GM23248 (cell line): ENCODE data around the gene SRD5A3. TPM values are rescaled to one million over a fixed set of nuclear protein-coding genes. Genes with fewer than 3 reads are reported as not detected.

Experiments used
- DNase-seq: peaks from one replicate; pipeline ENCODE4 v3.0.0-alpha.2; 2015
- H2AFZ ChIP-seq: fragments of 200-600 bp; sonication (generic); 2 replicates; pipeline ENCODE4 v1.6.1; 2016; ENCODE audit warnings: antibody characterized with exemption
- H3F3A ChIP-seq: fragments of 200-600 bp; sonication (generic); 2 replicates; pipeline ENCODE4 v1.6.1; 2016; ENCODE audit warnings: mild to moderate bottlenecking, antibody characterized with exemption, mixed run types; ENCODE audit not compliant: insufficient read depth
- H3K27ac ChIP-seq: fragments of 200-600 bp; sonication (generic); 2 replicates; pipeline ENCODE4 v1.5.1; 2016; ENCODE audit warnings: mild to moderate bottlenecking
- H3K27me3 ChIP-seq: fragments of 200-600 bp; sonication (generic); replicated peaks from 2 replicates; pipeline ENCODE4 v1.6.1; 2016; ENCODE audit warnings: mild to moderate bottlenecking; ENCODE audit not compliant: insufficient read depth
- H3K36me3 ChIP-seq: fragments of 200-600 bp; sonication (generic); 2 replicates; pipeline ENCODE4 v1.6.1; 2016; ENCODE audit warnings: low read depth, mild to moderate bottlenecking
- H3K4me1 ChIP-seq: fragments of 200-600 bp; sonication (generic); 2 replicates; pipeline ENCODE4 v1.6.1; 2016; ENCODE audit warnings: mild to moderate bottlenecking; ENCODE audit not compliant: insufficient read depth
- H3K4me2 ChIP-seq: fragments of 200-600 bp; sonication (generic); one replicate; pipeline ENCODE4 v1.6.1; 2016; ENCODE audit warnings: mild to moderate bottlenecking; ENCODE audit not compliant: unreplicated experiment
- H3K4me3 ChIP-seq: fragments of 200-600 bp; sonication (generic); 2 replicates; pipeline ENCODE4 v1.5.1; 2016; ENCODE audit warnings: mild to moderate bottlenecking
- H3K79me2 ChIP-seq: fragments of 200-600 bp; sonication (generic); 2 replicates; pipeline ENCODE4 v1.6.1; 2016; ENCODE audit warnings: mild to moderate bottlenecking; ENCODE audit not compliant: insufficient read depth
- H3K9ac ChIP-seq: fragments of 200-600 bp; sonication (generic); 2 replicates; pipeline ENCODE4 v1.6.1; 2016; ENCODE audit warnings: mild to moderate bottlenecking
- H3K9me2 ChIP-seq: fragments of 200-600 bp; sonication (generic); 2 replicates; pipeline ENCODE4 v1.6.1; 2016; ENCODE audit warnings: mixed run types, mild to moderate bottlenecking, moderate library complexity; ENCODE audit not compliant: insufficient read depth
- H3K9me3 ChIP-seq: fragments of 200-600 bp; sonication (generic); one replicate; pipeline ENCODE4 v1.6.1; 2017; ENCODE audit warnings: low read depth
- H4K20me1 ChIP-seq: fragments of 200-600 bp; sonication (generic); 2 replicates; pipeline ENCODE4 v1.6.0; 2016; ENCODE audit not compliant: insufficient read depth
- EZH2 ChIP-seq: fragments of 200-600 bp; sonication (generic); IDR thresholded peaks from 2 replicates; pipeline ENCODE4 v1.6.1; 2018; ENCODE audit warnings: antibody characterized with exemption, mild to moderate bottlenecking; ENCODE audit not compliant: insufficient read depth, poor library complexity, severe bottlenecking
- EZH2phosphoT487 ChIP-seq: fragments of 200-600 bp; sonication (generic); IDR thresholded peaks from 2 replicates; pipeline ENCODE4 v1.6.1; 2018; ENCODE audit warnings: antibody characterized with exemption, moderate library complexity, mild to moderate bottlenecking, low read depth; ENCODE audit not compliant: insufficient read depth
- WGBS, 2 experiments: methylation state at CpG; one replicate each; pipeline ENCODE4 v1.1.6; 2015 to 2017; ENCODE audit warnings: low lambda C conversion rate in 2 of 2, low coverage in 1 of 2; ENCODE audit errors: missing lambda C conversion rate in 2 of 2; 5-methylcytosine and 5-hydroxymethylcytosine counted together
- in situ Hi-C: fragments of 300-500 bp; cut with MboI; formaldehyde crosslinking; loops from 2 replicates; pipeline ENCODE4 v1.15.0; 2020
- polyA plus RNA-seq: library from polyadenylated mRNA; unstranded; fragments of >200 nt; fragmentation: Nextera tagmentation; extraction: Ambion mirVana; gene quantifications from 2 replicates; pipeline ENCODE4 v1.2.1, GENCODE V29; 2016
- total RNA-seq: library from RNA; depleted of rRNA; stranded (reverse); fragments of >200 nt; shearing (Covaris generic); gene quantifications from 2 replicates; pipeline ENCODE4 v1.2.3, GENCODE V29; 2014

Gene SRD5A3
- total and polyA plus RNA-seq, 2 experiments from 2014 or later, result 20.6 to 54.2 TPM

GRCh38 chr4:55365345-55365728, 19.3 kb downstream of the SRD5A3 start:
- Histone ChIP-seq H3K9me2 (no peaks in the 10 kb centered on the region), H3K27me3 (no peaks in the 10 kb centered on the region), H3K9ac (no peak overlapping the region), H4K20me1 (no peaks in the 10 kb centered on the region), H3K9me3 (no peaks in the 10 kb centered on the region), H3K27ac (no peak overlapping the region), H3K4me2 (no peak overlapping the region), H3K79me2 (no peaks in the 10 kb centered on the region), H3K4me1 (no peaks in the 10 kb centered on the region), H2AFZ (no peak overlapping the region), H3F3A (no peaks in the 10 kb centered on the region), H3K4me3 (no peak overlapping the region), H3K36me3 (no peaks in the 10 kb centered on the region; the same call in none of the 2 replicates)
- WGBS, 2 experiments, result 93% methylated on average over 7 of the region's 7 CpGs
- in situ Hi-C loops, result no loop called here
- TF ChIP-seq EZH2 (no peak), EZH2phosphoT487 (no peak)
- DNase-seq, result no peak

- H3K4me2 ChIP-seq, result no peak overlapping the region
- in situ Hi-C loops, result no loop called here
Observed at GRCh38 chr4:55366621-55367020, 20.6 kb downstream of the SRD5A3 start.

GRCh38 chr4:55367084-55367722, 21.2 kb downstream of the SRD5A3 start:
- in situ Hi-C loops, result no loop called here

More at GRCh38 chr4:55366621-55367020, 20.6 kb downstream of the SRD5A3 start:
- no peaks in the 10 kb centered on the region for H3K4me1 ChIP-seq
- no peaks in the 10 kb centered on the region for H3K79me2 ChIP-seq
- H3K36me3 ChIP-seq, result peaks cover 5% of the 10 kb centered on the region
- no peak overlapping the region for H2AFZ ChIP-seq
- 93 to 95% methylated on average over 7 of the region's 7 CpGs for whole genome bisulfite sequencing, 2 experiments
- no peaks in the 10 kb centered on the region for H3K9me2 ChIP-seq
- H3F3A ChIP-seq, result no peaks in the 10 kb centered on the region
- no peaks in the 10 kb centered on the region for H3K27me3 ChIP-seq
- H4K20me1 ChIP-seq, result no peaks in the 10 kb centered on the region
- H3K27ac ChIP-seq, result no peak overlapping the region
- no peak overlapping the region for H3K9ac ChIP-seq
- H3K4me3 ChIP-seq, result no peak overlapping the region
- TF ChIP-seq EZH2 (no peak), EZH2phosphoT487 (no peak)
- no peaks in the 10 kb centered on the region for H3K9me3 ChIP-seq
- DNase-seq, result no peak

GRCh38 chr4:55369968-55370367, 23.9 kb downstream of the SRD5A3 start:
- Histone ChIP-seq H3K9me2 (no peaks in the 10 kb centered on the region), H3K9me3 (no peaks in the 10 kb centered on the region), H3K4me1 (no peaks in the 10 kb centered on the region), H3K4me3 (no peak overlapping the region), H3K4me2 (no peak overlapping the region), H3F3A (no peaks in the 10 kb centered on the region), H3K9ac (no peak overlapping the region), H2AFZ (no peak overlapping the region), H4K20me1 (no peaks in the 10 kb centered on the region), H3K27ac (no peak overlapping the region), H3K36me3 (peaks cover 5% of the 10 kb centered on the region), H3K79me2 (no peaks in the 10 kb centered on the region), H3K27me3 (no peaks in the 10 kb centered on the region)
- no peak for TF ChIP-seq EZH2
- no peak for TF ChIP-seq EZH2phosphoT487
- no peak for DNase-seq
- in situ Hi-C loops, result no loop called here
- 98 to 100% methylated on average over 2 of the region's 2 CpGs for WGBS, 2 experiments

More at GRCh38 chr4:55367084-55367722, 21.2 kb downstream of the SRD5A3 start:
- no peaks in the 10 kb centered on the region for H3K27me3 ChIP-seq
- no peaks in the 10 kb centered on the region for H3K9me3 ChIP-seq
- H3F3A ChIP-seq, result no peaks in the 10 kb centered on the region
- 88 to 89% methylated on average over 6 of the region's 6 CpGs for WGBS, 2 experiments
- no peak overlapping the region for H3K4me3 ChIP-seq
- no peaks in the 10 kb centered on the region for H3K79me2 ChIP-seq
- no peak for DNase-seq
- no peaks in the 10 kb centered on the region for H4K20me1 ChIP-seq
- no peak overlapping the region for H3K4me2 ChIP-seq
- H3K36me3 ChIP-seq, result peaks cover 5% of the 10 kb centered on the region
- H3K9ac ChIP-seq, result no peak overlapping the region
- H3K4me1 ChIP-seq, result no peaks in the 10 kb centered on the region
- no peak overlapping the region for H3K27ac ChIP-seq
- no peaks in the 10 kb centered on the region for H3K9me2 ChIP-seq
- no peak for TF ChIP-seq EZH2
- no peak for TF ChIP-seq EZH2phosphoT487
- no peak overlapping the region for H2AFZ ChIP-seq
